Subcutaneous abdominal adipose tissue (tissue), 5 donors: Measurements from ENCODE around the gene TMCC3.
A peak's percentile ranks its signal among the peaks of the same experiment; 100 is the strongest.
"Not testable (repeated sequence)": the region's sequence is repeated elsewhere in the genome, so short reads cannot be mapped to it uniquely, and the experiment has no call there.

Source experiments
- H3K27ac ChIP-seq: one replicate; pipeline ENCODE4 v1.7.0; 2013; ENCODE audit warnings: low read depth, mild to moderate bottlenecking, inconsistent platforms, low read length, moderate library complexity
- H3K27me3 ChIP-seq, 5 donors: one replicate each; pipeline ENCODE4 v1.7.0; 2013; ENCODE audit warnings: low read length in 5 of 5, inconsistent platforms in 1 of 5; ENCODE audit not compliant: control insufficient read depth in 5 of 5, insufficient read depth in 4 of 5
- H3K36me3 ChIP-seq, 5 donors: one replicate each; pipeline ENCODE4 v1.7.0; 2013; ENCODE audit warnings: low read length in 5 of 5; ENCODE audit not compliant: control insufficient read depth in 5 of 5, insufficient read depth in 5 of 5
- H3K4me1 ChIP-seq, 5 donors: one replicate each; pipeline ENCODE4 v1.7.0; 2013; ENCODE audit warnings: low read length in 5 of 5, mild to moderate bottlenecking in 3 of 5, moderate library complexity in 1 of 5; ENCODE audit not compliant: control insufficient read depth in 5 of 5, insufficient read depth in 5 of 5
- H3K4me3 ChIP-seq, 5 donors: one replicate each; pipeline ENCODE4 v1.7.0; 2013; ENCODE audit warnings: low read length in 5 of 5, low read depth in 1 of 5
- H3K9ac ChIP-seq, 5 donors: one replicate each; pipeline ENCODE4 v1.7.0; 2013; ENCODE audit warnings: low read length in 5 of 5, mild to moderate bottlenecking in 4 of 5, moderate library complexity in 3 of 5
- H3K9me3 ChIP-seq, 5 donors: one replicate each; pipeline ENCODE4 v1.7.0; 2013; ENCODE audit warnings: low read length in 5 of 5; ENCODE audit not compliant: control insufficient read depth in 5 of 5
- donor health status: healthy.
- donor health status: healthy.
- donor health status: healthy.
- donor health status: healthy.
- donor health status: healthy.

TMCC3 gene

GRCh38 chr12:94595152-94595551, 55.2 kb downstream of the TMCC3 start:
- H3K4me3 ChIP-seq, result no peak overlapping the region
- no peaks in the 10 kb centered on the region for H3K36me3 ChIP-seq
- no peak overlapping the region for H3K9ac ChIP-seq
- peak overlapping the region; percentile 40 for H3K27ac ChIP-seq
- H3K27me3 ChIP-seq, result no peaks in the 10 kb centered on the region
- peaks cover 0 to 35% (median 12%) of the 10 kb centered on the region in 5 donors for H3K4me1 ChIP-seq
- no peaks in the 10 kb centered on the region for H3K9me3 ChIP-seq

GRCh38 chr12:94594443-94594825, 55.9 kb downstream of the TMCC3 start:
- Histone ChIP-seq H3K27me3 (no peaks in the 10 kb centered on the region), H3K9me3 (no peaks in the 10 kb centered on the region), H3K36me3 (no peaks in the 10 kb centered on the region), H3K9ac (no peak overlapping the region), H3K4me3 (no peak overlapping the region), H3K27ac (peak overlapping the region; percentile 40), H3K4me1 (peaks cover 0 to 39% (median 12%) of the 10 kb centered on the region in 5 donors)

GRCh38 chr12:94593822-94594442, 56.4 kb downstream of the TMCC3 start:
- Histone ChIP-seq H3K9ac (no peak overlapping the region), H3K27ac (peak overlapping the region; percentile 40), H3K4me3 (no peak overlapping the region), H3K4me1 (peaks cover 0 to 44% (median 12%) of the 10 kb centered on the region in 5 donors), H3K27me3 (no peaks in the 10 kb centered on the region), H3K36me3 (no peaks in the 10 kb centered on the region), H3K9me3 (no peaks in the 10 kb centered on the region)

- not testable (repeated sequence) for H3K9me3 ChIP-seq, H3K27ac ChIP-seq, H3K36me3 ChIP-seq, H3K9ac ChIP-seq, H3K27me3 ChIP-seq, H3K4me3 ChIP-seq
- peaks cover 4 to 53% (median 17%) of the 10 kb centered on the region in 5 donors for H3K4me1 ChIP-seq
These were observed 57.6 kb downstream of the TMCC3 start for GRCh38 chr12:94592723-94593122.

GRCh38 chr12:94592080-94592479, 58.3 kb downstream of the TMCC3 start:
- H3K4me1 ChIP-seq, result peaks cover 4 to 59% (median 17%) of the 10 kb centered on the region in 5 donors
- no peaks in the 10 kb centered on the region for H3K27me3 ChIP-seq
- H3K36me3 ChIP-seq, result no peaks in the 10 kb centered on the region
- H3K4me3 ChIP-seq, result no peak overlapping the region
- H3K9me3 ChIP-seq, result no peaks in the 10 kb centered on the region
- no peak overlapping the region for H3K27ac ChIP-seq
- H3K9ac ChIP-seq, result no peak overlapping the region

- H3K27ac ChIP-seq, result no peak overlapping the region
- no peaks in the 10 kb centered on the region for H3K9me3 ChIP-seq
- H3K9ac ChIP-seq, result no peak overlapping the region
- no peaks in the 10 kb centered on the region for H3K36me3 ChIP-seq
- no peak overlapping the region for H3K4me3 ChIP-seq
- no peaks in the 10 kb centered on the region for H3K27me3 ChIP-seq
- H3K4me1 ChIP-seq, result peaks cover 4 to 70% (median 19%) of the 10 kb centered on the region in 5 donors
These were observed 59.9 kb downstream of the TMCC3 start for GRCh38 chr12:94590428-94590827.

- Histone ChIP-seq H3K9me3 (no peaks in the 10 kb centered on the region), H3K27ac (no peak overlapping the region), H3K9ac (no peak overlapping the region), H3K4me1 (peaks cover 4 to 69% (median 19%) of the 10 kb centered on the region in 5 donors), H3K4me3 (no peak overlapping the region), H3K27me3 (no peaks in the 10 kb centered on the region), H3K36me3 (no peaks in the 10 kb centered on the region)
These were observed 60.8 kb downstream of the TMCC3 start for GRCh38 chr12:94589591-94590001.

GRCh38 chr12:94588346-94588745, 62.0 kb downstream of the TMCC3 start:
- H3K27ac ChIP-seq, result peak overlapping the region; percentile 40
- H3K27me3 ChIP-seq, result no peaks in the 10 kb centered on the region
- peaks cover 4 to 58% (median 19%) of the 10 kb centered on the region in 5 donors for H3K4me1 ChIP-seq
- H3K4me3 ChIP-seq, result no peak overlapping the region
- H3K36me3 ChIP-seq, result no peaks in the 10 kb centered on the region
- no peaks in the 10 kb centered on the region for H3K9me3 ChIP-seq
- H3K9ac ChIP-seq, result no peak overlapping the region

- peak overlapping the region; percentile 44 for H3K27ac ChIP-seq
- no peaks in the 10 kb centered on the region for H3K36me3 ChIP-seq
- H3K9me3 ChIP-seq, result no peaks in the 10 kb centered on the region
- H3K9ac ChIP-seq, result no peak overlapping the region
- H3K4me1 ChIP-seq, result peaks cover 4 to 57% (median 19%) of the 10 kb centered on the region in 5 donors
- H3K4me3 ChIP-seq, result no peak overlapping the region
- H3K27me3 ChIP-seq, result no peaks in the 10 kb centered on the region
These were observed 62.8 kb downstream of the TMCC3 start for GRCh38 chr12:94587266-94588241.
